Measurements from ENCODE around the gene AVPR1B. TPM values are rescaled to one million over a fixed set of nuclear protein-coding genes. Genes with fewer than 3 reads are reported as not detected.

AVPR1B gene
- total and polyA plus RNA-seq, 2 donors (not counting 3 experiments of a cell fraction or from before 2014, with no cell fraction given) = not detected

DNA sequence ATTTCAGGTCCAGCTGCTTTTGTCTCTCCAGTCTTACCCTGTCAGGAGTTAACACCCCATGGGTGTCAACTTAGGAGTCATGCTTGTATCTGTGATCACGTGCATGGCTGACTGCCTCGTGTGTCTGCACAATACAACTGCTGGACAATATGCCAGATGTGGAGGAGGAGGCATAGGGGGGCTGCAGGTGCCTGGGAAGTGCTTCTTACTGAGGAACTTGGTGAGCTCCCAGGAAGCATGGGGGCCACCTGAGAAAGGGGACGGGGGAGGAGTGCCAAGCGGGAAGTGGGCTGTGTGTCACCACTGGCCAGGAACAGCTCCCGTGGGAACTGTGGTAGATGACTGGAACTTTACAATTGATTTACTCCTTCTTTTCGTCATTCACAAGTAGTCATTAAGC lies 54.7 kb downstream of the AVPR1B start:
- Histone ChIP-seq H3K36me3 (ENCODE audit: control insufficient read depth in 2 of 2, extremely low read depth in 1 of 2, insufficient read depth in 2 of 2, low read length in 2 of 2) (no peaks in the 10 kb centered on the region), H2AFZ (ENCODE audit: low read depth, low read length) (no peak overlapping the region), H3K79me2 (ENCODE audit: control insufficient read depth, insufficient read depth, low read length) (no peaks in the 10 kb centered on the region), H3K4me3 (replicated peaks in 1 of 3; ENCODE audit: insufficient read depth in 1 of 3, low read depth in 1 of 3, low read length in 3 of 3) (no peak overlapping the region), H3K9ac (replicated peaks; ENCODE audit: extremely low read depth, insufficient read depth, low read length) (no peak overlapping the region), H4K20me1 (replicated peaks; ENCODE audit: control insufficient read depth, extremely low read depth, insufficient read depth, low read length) (no peaks in the 10 kb centered on the region), H3K27ac (ENCODE audit: insufficient read depth, low read depth, low read length) (no peak overlapping the region), H3K27me3 (ENCODE audit: control insufficient read depth in 2 of 2, insufficient read depth in 2 of 2, low read length in 2 of 2) (peaks cover 4 to 9% of the 10 kb centered on the region in 2 experiments), H3K9me3 (replicated peaks; ENCODE audit: control insufficient read depth, insufficient read depth, low read length) (no peaks in the 10 kb centered on the region), H3K4me1 (ENCODE audit: control insufficient read depth, extremely low read depth, insufficient read depth, low read length) (no peaks in the 10 kb centered on the region), H3K9me1 (replicated peaks; ENCODE audit: control insufficient read depth, extremely low read depth, insufficient read depth, low read length) (no peaks in the 10 kb centered on the region), H3K4me2 (ENCODE audit: insufficient read depth, low read length) (no peak overlapping the region)
- no TSS peak for BruUV-seq (replicated peaks)
- intact Hi-C loops (cut with micrococcal nuclease) (no loop called here), dilution Hi-C loops (cut with MboI; ENCODE audit: extremely low pct_ligation_motif_present, low sequenced_read_pairs) (no loop called here)
- no peak for TF ChIP-seq POLR2AphosphoS5 (IDR thresholded peaks at IDR 0.05; ENCODE audit: insufficient read depth, low read depth, low read length)
- POLR2A ChIA-PET = no interaction called here
- CTCF ChIA-PET = interaction anchor here (1.0 to 1.1 kb wide), 2 partner anchors 17 to 44 kb away, joined by 3 to 4 read pairs; no protein-coding TSS in a partner anchor
- DNase-seq (ENCODE audit: low read depth, low spot score) = no peak
- no peak for FAIRE-seq

DNA sequence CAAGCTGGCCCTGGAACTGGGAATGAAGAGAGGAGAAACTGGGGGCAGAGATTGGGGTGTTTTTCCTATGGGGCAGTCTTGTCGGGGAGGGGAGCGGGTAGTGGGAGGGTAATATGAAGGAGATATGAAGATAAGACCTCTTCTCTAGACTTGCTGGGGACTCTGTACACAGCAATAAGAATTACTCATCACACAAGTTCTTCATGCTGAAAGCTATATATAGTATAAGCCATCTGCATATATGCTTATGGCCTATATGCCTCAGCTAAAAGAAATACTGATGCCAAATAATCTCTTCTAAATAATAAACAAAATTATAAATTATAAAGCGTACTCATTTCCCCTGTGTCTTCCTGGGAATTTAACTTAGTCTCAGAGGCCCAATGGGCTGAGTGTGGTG lies 56.3 kb downstream of the AVPR1B start:
- Histone ChIP-seq H3K9ac (replicated peaks; ENCODE audit: extremely low read depth, insufficient read depth, low read length) (no peak overlapping the region), H3K79me2 (ENCODE audit: control insufficient read depth, insufficient read depth, low read length) (no peaks in the 10 kb centered on the region), H3K27ac (ENCODE audit: insufficient read depth, low read depth, low read length) (no peak overlapping the region), H2AFZ (ENCODE audit: low read depth, low read length) (no peak overlapping the region), H3K4me1 (ENCODE audit: control insufficient read depth, extremely low read depth, insufficient read depth, low read length) (no peaks in the 10 kb centered on the region), H3K4me3 (replicated peaks in 1 of 3; ENCODE audit: insufficient read depth in 1 of 3, low read depth in 1 of 3, low read length in 3 of 3) (no peak overlapping the region), H3K36me3 (ENCODE audit: control insufficient read depth in 2 of 2, extremely low read depth in 1 of 2, insufficient read depth in 2 of 2, low read length in 2 of 2) (no peaks in the 10 kb centered on the region), H3K27me3 (ENCODE audit: control insufficient read depth in 2 of 2, insufficient read depth in 2 of 2, low read length in 2 of 2) (peaks cover 0 to 7% of the 10 kb centered on the region in 2 experiments), H3K4me2 (ENCODE audit: insufficient read depth, low read length) (no peak overlapping the region), H4K20me1 (replicated peaks; ENCODE audit: control insufficient read depth, extremely low read depth, insufficient read depth, low read length) (no peaks in the 10 kb centered on the region), H3K9me1 (replicated peaks; ENCODE audit: control insufficient read depth, extremely low read depth, insufficient read depth, low read length) (no peaks in the 10 kb centered on the region), H3K9me3 (replicated peaks; ENCODE audit: control insufficient read depth, insufficient read depth, low read length) (no peaks in the 10 kb centered on the region)
- no TSS peak for BruUV-seq (replicated peaks)
- FAIRE-seq (no peak), DNase-seq (ENCODE audit: low read depth, low spot score) (no peak)
- dilution Hi-C loops (cut with MboI; ENCODE audit: extremely low pct_ligation_motif_present, low sequenced_read_pairs) (no loop called here), intact Hi-C loops (cut with micrococcal nuclease) (no loop called here)
- TF ChIP-seq GATA2 (IDR thresholded peaks at IDR 0.05; ENCODE audit: insufficient read depth, insufficient read length, low read depth, low read length) = no peak
- TF ChIP-seq, protein P1, sequence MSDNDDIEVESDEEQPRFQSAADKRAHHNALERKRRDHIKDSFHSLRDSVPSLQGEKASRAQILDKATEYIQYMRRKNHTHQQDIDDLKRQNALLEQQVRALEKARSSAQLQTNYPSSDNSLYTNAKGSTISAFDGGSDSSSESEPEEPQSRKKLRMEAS (IDR thresholded peaks at IDR 0.05; ENCODE audit: insufficient read depth, insufficient read length) = no peak
- TF ChIP-seq EZH2 (IDR thresholded peaks at IDR 0.05; ENCODE audit: borderline replicate concordance, low read depth, low read length, severe bottlenecking) = no peak
- no peak for TF ChIP-seq POLR2A (IDR thresholded peaks at IDR 0.05; ENCODE audit: low read depth, low read length)
- TF ChIP-seq, protein P2, sequence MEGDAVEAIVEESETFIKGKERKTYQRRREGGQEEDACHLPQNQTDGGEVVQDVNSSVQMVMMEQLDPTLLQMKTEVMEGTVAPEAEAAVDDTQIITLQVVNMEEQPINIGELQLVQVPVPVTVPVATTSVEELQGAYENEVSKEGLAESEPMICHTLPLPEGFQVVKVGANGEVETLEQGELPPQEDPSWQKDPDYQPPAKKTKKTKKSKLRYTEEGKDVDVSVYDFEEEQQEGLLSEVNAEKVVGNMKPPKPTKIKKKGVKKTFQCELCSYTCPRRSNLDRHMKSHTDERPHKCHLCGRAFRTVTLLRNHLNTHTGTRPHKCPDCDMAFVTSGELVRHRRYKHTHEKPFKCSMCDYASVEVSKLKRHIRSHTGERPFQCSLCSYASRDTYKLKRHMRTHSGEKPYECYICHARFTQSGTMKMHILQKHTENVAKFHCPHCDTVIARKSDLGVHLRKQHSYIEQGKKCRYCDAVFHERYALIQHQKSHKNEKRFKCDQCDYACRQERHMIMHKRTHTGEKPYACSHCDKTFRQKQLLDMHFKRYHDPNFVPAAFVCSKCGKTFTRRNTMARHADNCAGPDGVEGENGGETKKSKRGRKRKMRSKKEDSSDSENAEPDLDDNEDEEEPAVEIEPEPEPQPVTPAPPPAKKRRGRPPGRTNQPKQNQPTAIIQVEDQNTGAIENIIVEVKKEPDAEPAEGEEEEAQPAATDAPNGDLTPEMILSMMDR (IDR thresholded peaks at IDR 0.05; ENCODE audit: extremely low read depth in 1 of 2, insufficient read depth in 1 of 2, low read depth in 1 of 2, low read length in 2 of 2) = no peak
- TF ChIP-seq POLR2AphosphoS5 (IDR thresholded peaks at IDR 0.05; ENCODE audit: insufficient read depth, low read depth, low read length) = no peak
- no peak for TF ChIP-seq JUN (IDR thresholded peaks at IDR 0.05; ENCODE audit: borderline replicate concordance, insufficient read depth, insufficient read length, low read depth)
- TF ChIP-seq FOS (IDR thresholded peaks at IDR 0.05; ENCODE audit: borderline replicate concordance, insufficient read depth, low read length) = no peak
- TF ChIP-seq MYC (IDR thresholded peaks at IDR 0.05; ENCODE audit: low read depth, low read length) = no peak
- POLR2A ChIA-PET = no interaction called here
- CTCF ChIA-PET = no interaction called here

All from endothelial cell of umbilical vein (primary cell).